Measurements from ENCODE around the gene BPI. TPM values are rescaled to one million over a fixed set of nuclear protein-coding genes. Genes with fewer than 3 reads are reported as not detected.
A peak's percentile ranks its signal among the peaks of the same experiment; 100 is the strongest.

BPI gene
- total RNA-seq, 4 donors from 2014 or later = 0.26 TPM; not detected in 3

- TF ChIP-seq CTCF (IDR thresholded peaks at IDR 0.05) (no peak), POLR2A (IDR thresholded peaks at IDR 0.05) (no peak)
- peaks cover 21 to 30% (median 21%) of the 10 kb centered on the region in 3 donors for H3K4me1 ChIP-seq
Observed at GRCh38 chr20:38302786-38303185, 1.2 kb upstream of the BPI start.

DNA sequence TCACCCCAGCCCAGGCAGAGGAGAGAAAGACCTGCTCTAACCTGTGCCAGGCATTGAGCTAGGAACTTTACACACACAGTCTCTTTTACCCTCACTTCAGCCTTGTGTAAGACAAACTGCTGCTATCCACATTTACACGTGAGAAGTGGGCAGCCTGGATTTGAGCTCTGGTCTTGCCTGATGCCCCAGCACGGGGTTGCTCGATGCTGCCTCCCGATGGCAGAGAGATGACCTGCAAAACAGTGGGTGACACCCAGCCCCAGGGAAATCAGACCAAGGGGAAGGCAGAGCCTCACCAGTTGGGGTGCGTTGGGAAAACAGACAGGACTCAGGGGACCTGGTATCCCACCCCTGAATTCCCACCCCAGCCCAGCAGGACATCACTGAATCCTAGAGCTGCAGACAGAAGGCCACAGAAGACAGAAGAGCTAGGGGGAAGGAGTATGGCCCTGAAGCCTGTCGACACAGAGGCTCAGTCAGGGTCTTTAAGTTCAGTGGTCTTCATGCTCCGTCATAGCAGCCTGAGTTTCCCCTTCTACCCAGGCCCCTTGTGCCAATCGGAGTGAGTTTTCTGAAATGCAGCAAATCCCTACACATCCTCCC lies 990 bp downstream of the BPI start:
- intact Hi-C loops (cut with DNase I) = loop anchor here (5.0 kb wide), 1 partner anchor 73 kb away; no protein-coding TSS in a partner anchor
- 46 to 92% methylated on average over 3 to 7 of the region's 8 CpGs for WGBS, 2 donors
- no peaks in the 10 kb centered on the region for H3K36me3 ChIP-seq
- peaks cover 4 to 10% (median 9%) of the 10 kb centered on the region in 3 donors for H3K4me1 ChIP-seq
- H3K4me3 ChIP-seq = no peak overlapping the region
- TF ChIP-seq POLR2A (IDR thresholded peaks at IDR 0.05) (no peak), CTCF (IDR thresholded peaks at IDR 0.05) (peak in 5 of 6 experiments; percentile 18 to 63 (median 32))
- H3K9me3 ChIP-seq = no peaks in the 10 kb centered on the region
- H3K27me3 ChIP-seq = peaks cover 0 to 26% (median 0%) of the 10 kb centered on the region in 4 donors
- DNase-seq = no peak
- H3K27ac ChIP-seq = no peak overlapping the region

More at GRCh38 chr20:38302786-38303185, 1.2 kb upstream of the BPI start:
- H3K27me3 ChIP-seq = peaks cover 0 to 26% (median 0%) of the 10 kb centered on the region in 4 donors
- no peak for DNase-seq
- H3K9me3 ChIP-seq = no peaks in the 10 kb centered on the region
- H3K4me3 ChIP-seq = no peak overlapping the region
- intact Hi-C loops (cut with DNase I) = loop anchor here (5.0 kb wide), 1 partner anchor 70 kb away; no protein-coding TSS in a partner anchor
- WGBS, 2 donors = 29 to 45% methylated on average over 6 to 8 of the region's 11 CpGs
- no peak overlapping the region for H3K27ac ChIP-seq
- H3K36me3 ChIP-seq = no peaks in the 10 kb centered on the region

DNA sequence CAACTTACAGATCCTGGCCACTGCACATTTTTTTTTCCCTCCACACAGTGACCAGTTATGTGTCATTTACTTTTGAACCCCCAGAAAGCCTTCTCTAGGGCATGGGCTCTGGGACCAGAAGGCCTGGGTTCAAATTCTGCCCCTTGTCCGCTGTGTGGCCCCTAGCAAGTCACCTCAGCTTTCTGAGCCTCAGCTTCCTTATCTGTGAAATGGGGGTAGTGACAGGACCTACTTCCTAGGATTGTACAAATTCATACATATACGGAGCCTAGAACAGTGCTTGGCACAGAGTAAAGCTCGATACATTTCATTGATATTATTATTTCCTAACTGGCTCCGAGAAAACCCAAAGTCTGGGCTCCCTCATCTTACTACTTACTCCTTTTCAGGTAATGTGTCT lies 1.6 kb downstream of the BPI start:
- no peak for TF ChIP-seq CTCF (IDR thresholded peaks at IDR 0.05)
- TF ChIP-seq POLR2A (IDR thresholded peaks at IDR 0.05) = no peak
- intact Hi-C loops (cut with DNase I) = no loop called here
- Histone ChIP-seq H3K4me1 (peaks cover 0 to 5% (median 3%) of the 10 kb centered on the region in 3 donors), H3K36me3 (no peaks in the 10 kb centered on the region), H3K4me3 (no peak overlapping the region), H3K27me3 (peaks cover 0 to 26% (median 0%) of the 10 kb centered on the region in 4 donors), H3K27ac (no peak overlapping the region), H3K9me3 (no peaks in the 10 kb centered on the region)
- no peak for DNase-seq
- WGBS, 2 donors = 80 to 85% methylated on average over 4 of the region's 4 CpGs

GRCh38 chr20:38306379-38306778 lies 2.4 kb downstream of the BPI start:
- DNase-seq = no peak
- Histone ChIP-seq H3K36me3 (no peaks in the 10 kb centered on the region), H3K27me3 (peaks cover 0 to 26% (median 0%) of the 10 kb centered on the region in 4 donors), H3K4me1 (peaks cover 0 to 5% (median 0%) of the 10 kb centered on the region in 3 donors), H3K27ac (no peak overlapping the region), H3K4me3 (no peak overlapping the region), H3K9me3 (no peaks in the 10 kb centered on the region)
- intact Hi-C loops (cut with DNase I) = no loop called here
- no peak for TF ChIP-seq POLR2A (IDR thresholded peaks at IDR 0.05)
- no peak for TF ChIP-seq CTCF (IDR thresholded peaks at IDR 0.05)
- WGBS, 2 donors = 71 to 86% methylated on average over 6 of the region's 6 CpGs

DNA sequence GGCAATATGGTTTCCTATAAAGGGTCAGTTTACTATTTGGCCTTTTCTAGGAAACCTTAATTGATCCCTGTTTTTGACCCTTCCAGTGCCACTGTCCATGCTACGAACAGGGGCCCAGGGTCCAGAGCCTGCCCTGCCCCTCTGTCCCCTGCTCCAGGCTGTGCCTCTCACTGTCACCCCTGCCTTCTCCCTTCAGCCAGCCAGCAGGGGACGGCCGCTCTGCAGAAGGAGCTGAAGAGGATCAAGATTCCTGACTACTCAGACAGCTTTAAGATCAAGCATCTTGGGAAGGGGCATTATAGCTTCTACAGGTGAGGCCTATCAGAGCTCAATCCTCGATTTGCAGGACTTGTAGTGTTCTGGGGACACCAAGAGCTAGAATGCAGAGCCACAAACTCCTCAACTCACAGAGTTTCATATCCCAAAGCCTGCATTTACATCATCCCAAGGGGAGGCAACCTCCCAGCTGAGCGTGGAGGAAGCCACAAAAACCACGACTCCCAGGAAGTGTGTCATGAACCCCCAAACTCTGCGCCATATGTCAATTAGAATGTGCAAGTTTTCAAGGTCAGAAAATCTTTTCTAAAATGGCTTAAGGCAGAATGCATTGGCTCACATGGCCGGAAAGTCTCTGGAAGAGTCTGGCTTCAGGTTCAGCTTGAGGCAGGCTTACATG lies 3.6 kb downstream of the BPI start:
- WGBS, 2 donors = 50 to 73% methylated on average over 4 to 8 of the region's 8 CpGs
- Histone ChIP-seq H3K36me3 (no peaks in the 10 kb centered on the region), H3K27me3 (peaks cover 0 to 26% (median 0%) of the 10 kb centered on the region in 4 donors), H3K4me3 (no peak overlapping the region), H3K9me3 (no peaks in the 10 kb centered on the region), H3K4me1 (peaks cover 0 to 9% (median 8%) of the 10 kb centered on the region in 3 donors), H3K27ac (no peak overlapping the region)
- intact Hi-C loops (cut with DNase I) = no loop called here
- no peak for DNase-seq
- no peak for TF ChIP-seq CTCF (IDR thresholded peaks at IDR 0.05)
- no peak for TF ChIP-seq POLR2A (IDR thresholded peaks at IDR 0.05)

Data from esophagus squamous epithelium (tissue), 5 donors.